GM19043 (cell line): ENCODE data around the gene ZFP36L1.

Experiments used
- ATAC-seq: cut with Tn5 transposase; IDR thresholded peaks from one replicate; pipeline ENCODE4 v1.9.1; 2021; ENCODE audit warnings: low read depth; ENCODE audit not compliant: unreplicated experiment

ZFP36L1 gene

DNA sequence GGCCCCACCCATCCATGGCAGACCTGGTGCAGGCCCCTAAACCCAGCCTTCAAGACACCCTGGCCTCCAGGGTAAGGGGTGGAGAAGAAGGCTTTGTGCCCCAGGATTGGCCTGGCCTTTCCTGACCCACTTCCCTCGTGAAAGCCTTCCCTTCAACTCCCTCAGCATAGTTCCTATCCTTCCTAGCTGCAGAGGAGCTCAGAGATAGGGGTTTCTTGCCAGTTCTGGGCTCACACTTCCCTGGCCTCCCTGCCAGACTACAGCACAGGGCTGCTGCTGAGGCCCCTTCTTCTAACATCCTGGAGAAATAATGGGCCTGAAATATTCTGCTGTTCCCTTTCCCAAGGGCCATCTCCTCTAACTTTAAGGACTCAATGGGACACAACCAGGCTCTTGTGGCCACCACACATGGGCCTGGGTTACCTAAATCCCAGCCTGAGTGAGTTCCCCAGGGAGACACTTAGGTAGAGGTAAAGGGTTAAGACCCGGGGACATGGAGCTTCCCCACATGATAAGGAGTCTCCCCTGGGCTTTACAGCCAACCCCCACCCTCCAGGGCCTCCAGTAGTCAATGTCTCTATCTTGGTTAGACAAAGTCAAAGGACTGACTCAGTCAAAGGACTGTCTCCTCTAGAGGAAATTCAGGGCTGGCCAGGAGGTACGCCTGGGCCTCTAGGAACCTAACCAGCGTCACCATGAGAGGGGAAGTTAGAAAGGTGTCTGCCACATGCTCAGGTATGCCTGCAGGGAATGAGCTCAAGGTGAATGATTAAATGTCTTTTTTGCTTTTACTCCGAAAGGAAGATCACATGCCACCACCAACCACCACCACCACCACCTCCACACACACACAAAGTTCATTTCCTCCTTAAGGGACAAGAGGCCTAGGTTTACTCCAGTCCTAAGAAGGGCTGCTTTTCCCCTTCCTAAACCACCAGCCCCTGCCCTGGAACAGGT lies 7.1 kb downstream of the ZFP36L1 start:
- no peak for ATAC-seq

DNA sequence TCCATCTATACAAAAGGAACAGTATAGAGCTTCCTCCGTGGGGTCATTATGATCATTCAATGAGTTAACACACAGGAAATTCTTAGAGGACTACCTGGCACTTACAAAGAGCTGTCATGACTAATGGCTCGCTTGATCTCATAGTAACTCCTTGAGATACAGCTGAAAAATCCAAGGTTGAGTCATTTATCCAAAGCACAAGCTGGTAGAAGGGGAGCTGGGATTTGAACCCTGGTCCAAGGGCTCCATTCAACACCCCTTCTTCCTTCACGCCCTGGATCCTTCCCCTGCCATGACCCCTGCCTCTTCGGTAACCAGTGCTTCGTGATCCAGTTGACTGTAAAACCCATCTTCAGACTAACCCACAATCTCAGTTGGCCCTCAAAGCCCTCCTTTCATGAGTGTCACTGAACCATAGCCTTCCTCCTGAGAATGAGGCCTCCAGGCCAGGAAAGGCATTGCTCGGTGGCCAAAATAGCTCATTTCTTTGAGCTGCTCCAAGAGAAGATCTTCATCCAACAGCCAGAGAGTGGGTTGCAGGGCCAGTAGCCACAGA lies 7.8 kb downstream of the ZFP36L1 start:
- ATAC-seq, result no peak

DNA sequence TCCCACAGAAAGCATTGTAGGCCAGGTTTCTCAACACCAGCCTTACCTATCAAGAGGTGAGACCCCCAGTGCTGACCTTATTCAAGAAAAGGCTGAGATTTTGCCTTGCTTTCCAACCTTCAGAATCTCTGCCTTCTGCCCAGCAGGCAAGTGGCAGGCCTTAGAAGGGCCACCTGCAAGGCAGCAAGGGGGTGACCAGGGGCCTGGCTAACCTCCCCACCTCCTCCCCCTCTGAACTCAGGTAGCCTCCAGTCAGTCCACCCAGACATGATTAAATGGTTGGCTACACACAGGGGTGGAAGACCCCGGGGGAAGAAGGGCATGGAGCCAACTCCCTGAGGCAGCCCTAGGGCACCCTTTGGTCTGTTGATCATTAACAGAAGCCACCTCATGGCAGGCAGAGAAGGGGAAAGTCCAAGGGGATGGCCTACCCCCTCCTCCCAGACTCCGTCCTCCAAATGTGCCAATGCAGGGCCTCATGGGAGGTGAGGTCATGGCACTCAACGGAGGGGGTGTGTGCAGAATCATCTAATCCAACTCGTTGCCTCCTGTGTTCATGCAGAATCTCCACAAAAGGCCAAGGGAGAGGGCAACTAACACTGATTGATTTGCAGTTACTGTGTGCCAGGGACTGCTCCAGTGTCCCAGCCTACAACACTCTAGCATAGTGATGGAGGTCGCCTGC lies 8.5 kb downstream of the ZFP36L1 start:
- ATAC-seq, result no peak

DNA sequence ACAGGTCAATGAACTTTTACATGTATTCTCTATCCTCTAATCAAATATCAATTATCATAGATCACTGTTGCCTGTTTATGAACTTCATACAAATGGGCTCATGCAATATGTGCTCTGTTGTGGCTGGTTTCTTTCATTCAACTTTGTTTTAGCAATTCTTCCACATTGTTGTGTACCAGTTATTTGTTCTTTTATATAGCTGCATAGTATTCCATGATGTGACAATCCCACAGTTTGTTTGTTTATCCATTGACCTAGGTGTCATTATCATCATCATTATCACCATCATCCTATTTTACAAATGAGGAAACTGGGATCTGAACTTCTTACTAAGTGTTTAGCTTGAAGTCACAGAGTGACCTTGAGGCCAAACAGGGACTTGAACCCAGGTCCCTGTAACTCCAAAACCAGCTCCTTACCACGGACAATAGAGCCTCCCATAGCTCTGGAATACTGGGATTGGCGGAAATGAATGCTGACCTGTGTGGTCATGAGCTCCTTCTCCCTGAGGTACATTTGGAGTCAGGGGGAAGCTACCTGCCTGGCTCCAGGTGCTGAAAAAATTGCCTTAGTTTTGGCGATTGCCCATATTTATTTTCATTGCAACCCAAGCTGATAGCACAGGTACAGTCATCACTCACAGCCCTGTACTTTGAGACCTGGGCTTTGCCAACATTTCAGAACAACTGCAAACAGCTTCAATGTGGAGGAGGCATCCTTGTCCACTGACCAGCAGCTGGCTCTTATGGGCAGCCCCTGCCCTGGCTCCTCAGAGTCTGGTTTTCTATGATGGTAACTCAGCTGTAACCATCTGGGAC lies 9.2 kb downstream of the ZFP36L1 start:
- ATAC-seq, result no peak

DNA sequence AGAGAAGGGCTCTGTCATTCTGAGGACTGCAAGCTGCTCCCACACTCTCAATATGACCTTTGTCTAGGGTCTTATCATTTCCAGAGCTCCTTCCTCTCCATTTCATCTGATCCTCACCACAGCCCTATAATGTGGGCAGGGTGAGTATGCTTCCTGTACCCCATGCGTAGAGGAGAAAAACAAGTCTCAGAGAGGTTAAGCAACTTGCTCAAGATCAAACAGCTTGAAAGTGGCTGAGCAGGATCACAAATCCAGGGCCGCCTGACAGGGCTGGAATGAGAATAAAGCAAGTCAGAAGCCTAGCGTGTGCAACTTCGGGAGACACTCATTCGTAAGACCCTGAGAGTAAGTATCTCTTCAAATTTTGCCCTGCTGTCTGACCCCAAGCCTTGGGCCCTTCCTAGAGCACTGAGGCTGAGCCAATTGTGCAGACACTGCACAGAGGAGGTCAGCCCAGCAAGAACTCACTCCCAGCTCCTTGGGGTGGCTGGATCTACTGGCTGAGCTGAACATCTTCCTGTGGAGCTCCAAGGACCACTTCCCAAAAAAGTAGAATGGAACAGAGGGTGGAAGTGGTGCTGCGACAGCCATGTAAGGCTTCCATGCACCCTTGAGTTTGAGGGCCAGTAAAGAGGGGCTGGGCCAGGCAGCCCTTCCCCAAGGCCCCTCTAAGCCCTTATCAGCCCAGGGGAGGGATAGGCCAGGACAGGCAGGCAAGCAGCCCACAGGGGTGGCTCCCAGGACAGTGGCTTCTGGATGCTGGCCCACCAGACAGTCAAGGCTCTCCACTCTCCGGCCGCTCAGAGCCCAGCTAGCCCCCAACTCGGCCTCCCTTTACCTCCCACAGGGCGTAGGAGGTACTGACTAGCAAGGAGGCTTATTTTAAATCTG lies 10.5 kb downstream of the ZFP36L1 start:
- no peak for ATAC-seq

DNA sequence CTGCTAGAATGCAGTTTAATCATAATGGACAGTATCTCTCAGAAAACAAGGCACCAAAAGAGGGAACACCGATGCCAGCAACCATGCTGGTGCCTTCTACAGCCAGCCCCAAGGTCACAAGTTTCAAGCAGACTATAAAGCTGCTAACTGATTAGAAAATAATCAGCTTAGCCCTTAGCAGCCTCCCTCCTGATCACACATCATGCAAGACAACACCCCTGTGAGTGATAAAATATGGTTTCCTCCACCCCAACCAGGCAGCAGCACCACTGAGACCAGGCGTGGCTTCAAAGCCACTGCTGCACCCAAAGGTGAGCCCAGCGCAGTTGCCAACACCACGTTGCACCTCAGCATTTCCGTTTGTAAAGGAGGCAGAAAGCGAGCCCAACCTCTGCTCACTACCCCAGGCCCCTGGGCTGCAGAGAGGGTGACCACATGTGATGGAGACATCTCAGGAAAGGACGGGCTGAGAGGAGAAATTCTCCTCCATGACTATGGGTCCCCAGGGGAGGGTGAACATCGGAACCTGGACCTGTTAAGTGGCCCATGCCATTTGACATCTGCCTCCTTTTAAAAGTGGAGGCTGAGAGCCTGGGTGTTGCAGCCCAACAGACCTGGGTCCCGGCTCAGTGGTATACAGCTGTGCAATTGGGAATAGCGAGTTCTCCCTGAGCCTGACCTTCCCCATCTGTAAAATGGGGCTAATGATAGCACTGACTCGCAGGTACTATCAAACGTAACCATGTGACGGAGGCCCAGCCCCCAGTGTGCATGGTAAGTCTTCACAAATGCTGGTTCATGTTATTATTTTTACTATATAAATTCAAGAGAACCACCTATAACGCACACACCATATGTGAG lies 11.5 kb downstream of the ZFP36L1 start:
- ATAC-seq, result no peak

DNA sequence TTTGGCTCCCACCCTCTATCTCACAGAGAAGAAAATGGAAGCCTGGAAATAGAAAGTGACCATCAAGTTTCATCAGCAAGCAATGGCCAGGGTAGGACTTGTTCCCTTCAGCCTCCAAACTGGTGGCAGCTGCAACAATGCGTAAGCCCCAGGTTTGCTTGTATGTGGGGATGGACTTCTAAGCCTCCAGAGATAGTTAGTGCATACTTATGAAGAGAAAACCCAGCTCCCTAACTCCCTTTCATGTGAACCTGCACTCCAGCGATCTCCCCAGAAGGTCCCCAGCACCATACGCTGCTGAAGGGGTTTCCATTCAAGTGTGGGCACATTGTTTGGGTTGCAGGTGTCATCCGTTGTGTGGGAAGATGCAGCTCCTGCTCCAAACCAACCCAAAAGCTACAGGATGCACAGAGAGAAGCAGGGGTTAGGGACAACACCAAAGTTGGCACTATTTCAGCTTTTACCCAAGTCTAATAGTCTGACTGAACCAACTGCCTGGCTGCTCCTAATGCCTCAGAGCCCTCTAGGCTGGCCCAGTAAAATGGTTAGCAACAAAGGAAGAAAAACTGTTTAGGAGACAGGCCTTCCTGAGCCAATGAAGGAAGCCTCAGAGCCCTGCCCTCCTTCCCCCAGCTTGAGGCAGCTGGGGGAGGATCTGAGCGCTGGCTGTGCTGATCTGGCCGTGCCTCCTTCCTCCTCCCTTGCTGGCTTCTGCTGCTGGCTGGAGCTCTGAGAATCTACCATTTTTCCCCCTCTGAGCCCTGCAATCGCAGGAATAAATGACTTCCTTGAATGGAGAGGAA lies 12.3 kb downstream of the ZFP36L1 start:
- no peak for ATAC-seq

DNA sequence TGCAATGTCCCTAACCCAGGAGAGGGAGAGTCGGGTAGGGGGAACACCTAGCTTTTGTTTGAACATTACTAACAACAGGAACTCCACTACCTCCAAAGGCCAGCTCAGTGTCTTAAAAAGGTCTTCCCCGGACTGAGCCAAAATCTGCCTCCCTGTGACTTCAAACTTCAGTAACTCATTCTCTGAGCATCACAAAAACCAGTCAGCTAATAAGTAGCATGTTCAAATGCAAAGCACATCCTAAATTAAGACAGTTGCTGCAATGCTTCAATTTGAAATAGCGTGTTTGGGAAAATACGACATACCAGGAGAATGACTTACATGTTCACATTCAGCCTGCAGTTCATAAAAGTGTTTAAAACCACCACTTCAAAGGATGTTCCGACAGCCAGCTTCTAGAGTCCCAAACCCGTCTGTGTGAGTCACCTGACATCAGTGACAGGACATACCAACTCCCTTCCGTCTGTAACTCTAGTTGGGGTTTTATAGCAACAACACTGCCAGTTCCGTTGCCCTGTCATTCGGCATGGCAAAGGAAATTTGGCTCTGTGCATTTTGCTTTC lies 13.0 kb downstream of the ZFP36L1 start:
- ATAC-seq, result no peak

DNA sequence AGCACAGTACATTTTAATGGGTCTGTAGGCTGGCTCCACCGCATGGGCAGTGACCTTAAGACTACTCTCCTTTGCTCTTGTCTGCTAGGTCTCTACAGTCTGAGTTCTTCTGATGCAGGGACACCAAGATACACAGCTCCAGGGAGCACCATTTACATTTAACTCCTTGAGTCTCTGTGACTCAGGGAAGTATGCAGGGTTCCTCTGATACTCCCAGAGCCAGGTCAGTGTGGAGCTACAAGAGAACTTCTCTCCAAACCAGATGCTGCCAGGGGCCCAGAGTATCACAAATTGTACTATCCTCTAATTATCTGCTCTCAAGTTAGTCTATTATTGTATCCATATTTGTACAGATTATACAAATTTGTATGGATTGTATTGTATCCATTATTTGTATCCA lies 15.2 kb downstream of the ZFP36L1 start:
- ATAC-seq, result no peak

DNA sequence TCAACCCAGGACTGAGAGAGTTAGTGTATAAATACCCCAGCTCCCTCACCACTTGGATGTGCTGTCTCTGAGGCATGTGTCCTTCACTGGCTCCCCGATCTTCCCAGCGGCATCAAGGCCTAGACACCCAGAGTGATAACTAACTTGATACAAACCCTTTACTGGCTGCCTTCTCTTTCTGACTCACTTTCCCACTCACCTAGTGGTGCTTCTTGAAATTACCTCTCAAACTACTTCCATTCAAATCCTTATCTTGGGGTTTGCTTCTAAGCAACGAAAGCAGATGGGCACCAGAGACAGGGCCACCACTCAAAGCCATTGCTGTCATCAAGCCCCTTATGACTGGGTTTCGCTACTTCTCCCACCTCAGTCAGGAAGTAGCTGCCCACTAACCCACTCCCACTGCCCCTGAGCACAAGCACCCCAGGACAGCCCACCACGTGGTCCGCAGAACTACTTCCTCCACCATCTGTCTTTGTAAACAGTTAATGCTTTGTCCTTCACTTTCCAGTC lies 17.2 kb downstream of the ZFP36L1 start:
- no peak for ATAC-seq

DNA sequence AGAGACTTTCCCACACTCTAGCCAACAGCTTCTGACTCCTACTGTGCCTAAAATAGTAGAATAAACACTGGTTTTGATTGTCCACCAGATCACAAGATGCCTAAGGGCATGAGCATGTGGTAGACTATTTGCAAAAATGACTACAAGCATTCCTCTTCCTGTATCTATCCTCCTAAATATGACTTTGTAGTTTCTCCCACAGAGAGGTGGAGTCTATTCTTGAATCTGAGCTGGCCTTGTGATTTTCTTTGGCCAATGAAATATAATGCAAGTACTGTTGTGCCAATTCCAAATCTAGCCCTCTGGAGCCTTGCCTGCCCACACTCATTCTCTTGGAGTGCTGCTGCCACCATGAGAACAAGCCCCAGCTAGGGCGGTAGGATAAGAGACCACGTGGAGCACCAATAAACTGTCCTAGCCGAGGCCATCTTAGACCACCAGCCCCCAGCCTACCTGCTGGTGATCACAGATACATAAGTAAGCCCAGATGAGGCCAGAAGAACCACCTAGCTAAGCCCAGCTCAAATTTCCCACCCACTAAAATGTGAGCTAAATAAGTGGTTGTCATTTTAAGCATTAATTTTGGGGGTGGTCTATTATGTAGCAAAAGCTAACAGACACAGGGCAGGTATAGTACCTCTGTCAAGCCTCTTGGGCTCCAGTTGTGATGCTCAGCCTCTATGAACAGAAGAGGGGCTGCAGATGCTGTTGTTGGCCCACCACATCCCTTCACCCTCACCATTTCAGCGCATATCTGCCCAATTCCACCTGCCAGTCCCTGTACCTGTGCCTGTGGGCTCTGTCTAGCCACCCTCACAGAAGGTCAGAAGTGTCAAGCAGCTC lies 17.9 kb downstream of the ZFP36L1 start:
- ATAC-seq, result no peak

DNA sequence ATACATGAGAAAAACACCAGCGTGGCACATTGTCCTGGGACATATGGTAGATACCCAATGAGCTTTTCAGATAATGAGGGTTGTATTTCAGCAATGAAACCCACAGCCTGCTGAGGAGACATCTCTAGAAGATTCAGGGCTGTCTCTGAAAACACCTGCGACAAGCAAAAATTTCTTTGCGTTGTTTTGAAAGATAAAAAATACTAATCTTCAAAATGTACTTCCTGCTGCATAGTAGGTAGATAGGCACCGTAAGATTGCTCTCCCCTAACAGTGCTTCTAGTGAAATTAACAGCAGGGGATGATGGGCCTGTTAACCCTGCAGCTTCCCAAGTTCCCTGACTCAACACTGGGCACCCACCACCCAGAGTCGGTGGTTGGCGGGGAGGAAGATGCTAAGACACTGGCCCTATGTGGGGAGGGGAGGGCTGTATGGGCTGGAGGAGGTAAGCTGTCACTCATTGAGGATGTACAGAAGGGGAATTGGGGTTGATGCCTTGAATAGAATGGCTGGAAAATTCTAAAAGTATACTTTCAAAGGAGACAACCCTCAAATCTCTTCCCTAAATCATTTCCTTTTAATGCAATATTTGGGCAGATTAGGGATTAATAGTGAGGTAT lies 20.0 kb downstream of the ZFP36L1 start:
- no peak for ATAC-seq

DNA sequence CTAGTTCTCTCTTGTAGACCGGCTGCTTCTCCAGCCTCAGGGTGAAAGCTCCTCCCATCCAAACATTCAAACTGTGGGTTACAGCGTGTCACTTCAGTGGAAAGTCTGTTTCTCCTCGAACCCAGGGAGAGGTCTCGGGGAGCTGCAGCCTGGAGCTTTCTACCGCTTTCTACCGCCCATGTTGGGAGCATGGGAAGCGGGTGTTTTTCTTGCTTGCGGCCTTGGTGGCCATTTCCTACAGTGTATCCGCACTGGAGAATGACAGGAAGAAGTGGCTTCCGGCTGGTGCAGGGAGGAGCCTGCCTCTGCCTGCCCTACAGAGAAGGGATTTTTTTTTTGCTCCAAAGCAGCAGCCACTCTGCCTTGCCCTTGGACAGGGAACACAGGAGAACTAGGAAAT lies 21.2 kb downstream of the ZFP36L1 start:
- no peak for ATAC-seq

DNA sequence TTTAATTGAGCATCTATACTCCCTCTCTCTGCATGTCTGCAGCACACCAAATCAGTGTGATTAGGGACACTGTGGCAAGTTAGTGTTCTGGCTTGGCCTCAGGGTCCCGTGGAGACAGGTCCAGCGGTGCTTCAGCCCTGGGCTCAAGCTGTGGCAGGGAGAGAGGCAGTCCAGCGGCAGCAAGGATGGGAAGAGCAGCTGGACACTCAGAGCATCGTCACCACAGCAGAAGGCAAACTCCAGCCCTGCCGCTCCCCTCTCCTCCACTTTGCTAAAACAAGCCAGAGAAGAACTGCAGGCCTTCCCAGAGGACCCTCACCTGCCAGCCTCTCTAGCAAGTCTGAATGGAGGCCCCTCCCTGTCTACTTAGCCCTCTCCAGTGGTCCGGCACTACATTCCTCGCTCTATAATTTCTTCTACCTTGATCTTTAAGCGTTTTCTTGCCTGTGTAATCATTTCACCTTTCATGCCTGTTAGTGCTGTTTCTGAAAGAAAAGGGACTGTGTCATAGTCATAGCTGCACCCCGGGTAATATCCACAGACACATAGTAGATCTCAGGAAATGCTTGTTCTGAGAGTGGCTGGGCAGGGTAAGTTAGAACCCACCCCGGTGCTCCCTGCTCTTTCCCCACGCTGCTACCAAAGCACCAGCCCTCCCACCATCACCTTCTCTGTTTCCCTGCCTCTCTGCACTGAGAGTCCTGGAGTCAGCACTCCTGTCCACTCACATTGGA lies 22.1 kb downstream of the ZFP36L1 start:
- ATAC-seq, result no peak

DNA sequence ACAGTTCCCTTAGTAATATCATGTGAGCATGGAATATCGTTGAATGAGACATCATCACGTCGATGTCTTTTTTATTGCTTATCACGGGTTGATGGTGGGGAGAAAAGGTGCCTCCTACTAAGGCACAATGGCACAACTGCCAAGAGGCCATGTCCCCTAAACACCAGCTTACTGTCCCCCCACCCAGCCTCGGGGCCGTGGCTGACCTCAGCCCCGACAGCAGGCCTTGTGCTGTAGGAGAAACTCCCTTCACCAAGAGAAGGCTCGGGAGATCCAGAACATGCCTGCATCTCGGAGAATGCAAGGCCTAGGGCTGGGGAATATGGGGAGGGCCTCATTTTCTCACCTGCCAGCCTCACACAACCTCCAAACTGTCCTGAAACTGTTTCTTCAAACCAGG lies 22.8 kb downstream of the ZFP36L1 start:
- no peak for ATAC-seq

DNA sequence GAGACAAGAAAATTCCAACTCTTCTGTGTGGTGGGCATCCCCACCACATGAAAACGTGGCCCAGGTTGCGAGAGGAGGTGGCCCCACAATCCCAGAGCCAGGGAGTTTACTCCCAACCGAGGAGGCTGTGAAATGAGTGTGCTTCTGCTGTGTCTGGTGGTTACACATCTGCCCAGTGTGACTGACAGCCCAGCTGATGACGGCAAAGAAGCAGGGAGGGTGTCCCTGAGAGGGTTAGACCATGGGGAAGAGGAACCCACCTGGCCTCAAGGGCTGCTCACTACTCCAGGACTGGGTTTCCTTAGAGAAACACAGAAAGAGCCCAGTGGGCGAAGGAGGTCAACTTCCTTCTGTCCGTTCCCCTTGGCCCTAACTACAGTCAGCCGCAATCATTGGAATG lies 24.6 kb downstream of the ZFP36L1 start:
- ATAC-seq, result no peak
